Midbrain (tissue), 1 donor: ENCODE measurements around the gene AP4S1.
"Not testable (repeated sequence)": the region's sequence is repeated elsewhere in the genome, so short reads cannot be mapped to it uniquely, and the experiment has no call there.

Experiments
- DNase-seq: peaks from one replicate; lab custom pipeline; 2025; lab: John Stamatoyannopoulos, UW

AP4S1 gene

GRCh38 chr14:31025367-31026076, at the start of gene AP4S1:
AP4S1 (plus strand) TSS chr14:31025649; CDS start chr14:31066197, 40,548 bp downstream.
- DNase-seq: peak; percentile 64

- no peak for DNase-seq
Measured at GRCh38 chr14:30977752-30978151, 47.7 kb upstream of the AP4S1 start.

GRCh38 chr14:30980106-30980704, 45.2 kb upstream of the AP4S1 start:
- peak; percentile 57 for DNase-seq

- DNase-seq: no peak
Measured at GRCh38 chr14:30980980-30981379, 44.5 kb upstream of the AP4S1 start.

- DNase-seq: no peak
Measured at GRCh38 chr14:30982533-30982932, 42.9 kb upstream of the AP4S1 start.

GRCh38 chr14:30983858-30984257, 41.6 kb upstream of the AP4S1 start:
- DNase-seq: no peak

- DNase-seq: no peak
Measured at GRCh38 chr14:30985796-30986195, 39.7 kb upstream of the AP4S1 start.

GRCh38 chr14:30988509-30988908, 36.9 kb upstream of the AP4S1 start:
- DNase-seq: no peak

- no peak for DNase-seq
Measured at GRCh38 chr14:30990770-30991169, 34.7 kb upstream of the AP4S1 start.

GRCh38 chr14:30991408-30991807, 34.0 kb upstream of the AP4S1 start:
- no peak for DNase-seq

GRCh38 chr14:30993071-30993470, 32.4 kb upstream of the AP4S1 start:
- DNase-seq: no peak

GRCh38 chr14:30994681-30995620, 30.5 kb upstream of the AP4S1 start:
- no peak for DNase-seq

- DNase-seq: no peak
Measured at GRCh38 chr14:30995689-30996088, 29.8 kb upstream of the AP4S1 start.

GRCh38 chr14:30996892-30997659, 28.4 kb upstream of the AP4S1 start:
- no peak for DNase-seq

- no peak for DNase-seq
Measured at GRCh38 chr14:30998100-30998706, 27.2 kb upstream of the AP4S1 start.

GRCh38 chr14:30999038-30999773, 26.2 kb upstream of the AP4S1 start:
- DNase-seq: no peak

GRCh38 chr14:31000629-31001338, 24.7 kb upstream of the AP4S1 start:
- no peak for DNase-seq

- DNase-seq: no peak
Measured at GRCh38 chr14:31001339-31001658, 24.1 kb upstream of the AP4S1 start.

GRCh38 chr14:31003284-31003683, 22.2 kb upstream of the AP4S1 start:
- no peak for DNase-seq

GRCh38 chr14:31004007-31004406, 21.4 kb upstream of the AP4S1 start:
- DNase-seq: not testable (repeated sequence)
